NCI-H1417 (cell line): ENCODE data around the gene DRD4.
"Not testable (repeated sequence)": the region's sequence is repeated elsewhere in the genome, so short reads cannot be mapped to it uniquely, and the experiment has no call there.

ENCODE experiments used
- DNase-seq, 3 experiments: peaks; one replicate each; lab custom pipeline; 2025; lab: John Stamatoyannopoulos, UW

DRD4 gene

GRCh38 chr11:679271-680207 lies 42.5 kb downstream of the DRD4 start:
- DNase-seq: no peak

GRCh38 chr11:680476-680875 lies 43.4 kb downstream of the DRD4 start:
- DNase-seq: no peak

DNA sequence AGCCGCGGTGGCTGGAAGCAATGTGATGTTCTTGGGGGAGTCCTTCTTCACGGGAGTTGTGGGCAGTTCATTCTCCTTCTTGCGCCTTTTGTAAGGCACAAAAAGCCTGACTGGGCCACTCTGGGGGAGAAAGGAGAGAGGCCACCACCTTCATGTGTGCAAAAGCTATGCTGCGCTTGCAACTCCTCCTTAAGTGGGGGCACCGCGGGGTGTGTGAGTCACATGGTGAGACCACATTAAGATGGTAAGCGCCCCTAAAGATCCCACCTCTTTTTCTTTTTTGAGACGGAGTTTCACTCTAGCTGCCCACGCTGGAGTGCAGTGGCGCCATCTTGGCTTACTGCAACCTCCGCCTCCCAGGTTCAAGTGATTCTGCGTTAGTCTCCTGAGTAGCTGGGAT lies 43.9 kb downstream of the DRD4 start:
- DNase-seq: no peak

DNA sequence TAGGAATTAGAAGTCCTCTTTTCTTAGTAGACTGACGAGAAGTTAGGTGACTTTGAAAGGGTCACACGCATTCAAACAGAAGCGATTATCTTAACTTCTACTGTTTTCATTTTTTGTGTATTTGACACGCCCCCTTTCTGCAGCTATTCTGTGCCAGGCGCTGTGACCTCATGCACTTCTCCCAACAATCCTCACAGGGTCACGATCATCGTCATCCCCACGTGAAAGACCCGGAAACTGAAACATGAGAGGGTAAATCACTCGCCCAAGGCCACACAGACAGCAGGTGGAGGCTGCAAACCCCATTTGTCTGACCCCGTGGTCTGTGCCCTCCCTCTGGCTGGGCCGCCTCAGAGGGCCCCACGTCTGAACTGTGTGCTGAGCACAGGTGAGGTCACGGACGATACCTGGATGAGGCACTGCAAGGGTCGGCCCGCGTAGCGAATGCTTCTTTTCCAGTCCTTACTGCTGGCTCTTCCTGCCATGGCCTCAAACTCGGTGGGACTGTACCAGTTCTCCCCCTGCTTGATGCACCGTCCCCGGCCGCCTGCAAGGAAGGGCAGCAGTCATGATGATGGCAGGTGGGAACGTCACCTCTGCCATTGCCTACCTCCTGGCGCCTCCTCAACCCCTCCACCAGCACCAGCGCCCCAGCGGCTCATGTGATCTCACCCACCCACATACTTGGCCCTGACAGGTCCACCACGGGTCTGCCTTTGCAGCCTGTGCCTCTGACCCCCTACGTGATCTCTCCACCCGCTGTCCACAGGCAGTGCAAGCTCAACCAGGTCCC lies 49.6 kb downstream of the DRD4 start:
- DNase-seq: no peak

GRCh38 chr11:687751-688150 lies 50.7 kb downstream of the DRD4 start:
- DNase-seq: no peak

- no peak for DNase-seq
These were observed 51.6 kb downstream of the DRD4 start for GRCh38 chr11:688681-689080.

DNA sequence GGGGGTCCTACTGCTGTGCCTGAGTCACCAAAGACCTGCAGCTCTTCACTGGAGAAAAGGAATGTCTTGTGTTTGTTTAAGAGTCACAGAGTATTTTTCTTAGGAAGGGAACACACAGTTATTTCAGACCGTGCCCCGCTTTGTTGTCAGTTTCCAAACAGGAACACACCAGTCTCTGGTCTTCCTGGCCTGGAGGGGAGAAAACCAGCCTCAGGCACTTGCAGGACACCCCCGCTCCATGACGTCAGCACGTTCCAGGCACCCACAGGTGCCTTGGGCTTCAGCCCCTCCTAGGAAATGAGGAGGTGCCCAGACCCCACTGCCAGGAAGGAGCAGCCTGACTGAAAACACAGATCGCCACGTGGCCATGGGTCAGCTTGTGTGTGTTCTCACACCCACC lies 52.6 kb downstream of the DRD4 start:
- DNase-seq: no peak

- DNase-seq: not testable (repeated sequence)
These were observed 53.2 kb downstream of the DRD4 start for GRCh38 chr11:690244-690643.
